Muscle layer of duodenum (tissue), 2 donors: ENCODE data around the gene FRMPD4.

Experiments used
- H3K27ac ChIP-seq: one replicate; pipeline ENCODE4 v1.7.0; 2013; ENCODE audit warnings: mild to moderate bottlenecking, low read length
- H3K27me3 ChIP-seq: one replicate; pipeline ENCODE4 v1.7.0; 2013; ENCODE audit warnings: low read depth, mild to moderate bottlenecking, control low read depth, low read length
- H3K36me3 ChIP-seq, 2 donors: one replicate each; pipeline ENCODE4 v1.7.0; 2013; ENCODE audit warnings: low read length in 2 of 2, control low read depth in 1 of 2, mild to moderate bottlenecking in 1 of 2; ENCODE audit not compliant: insufficient read depth in 2 of 2, control insufficient read depth in 1 of 2
- H3K4me1 ChIP-seq, 2 donors: one replicate each; pipeline ENCODE4 v1.7.0; 2013; ENCODE audit warnings: low read length in 2 of 2, mild to moderate bottlenecking in 2 of 2, control low read depth in 1 of 2, moderate library complexity in 1 of 2; ENCODE audit not compliant: insufficient read depth in 2 of 2, control insufficient read depth in 1 of 2
- H3K4me3 ChIP-seq, 2 donors: one replicate each; pipeline ENCODE4 v1.7.0; 2013; ENCODE audit warnings: low read length in 2 of 2, low read depth in 1 of 2, mild to moderate bottlenecking in 1 of 2
- H3K9me3 ChIP-seq, 2 donors: one replicate each; pipeline ENCODE4 v1.7.0; 2013; ENCODE audit warnings: low read length in 2 of 2, control low read depth in 1 of 2, mild to moderate bottlenecking in 1 of 2; ENCODE audit not compliant: control insufficient read depth in 1 of 2
- donor health status: healthy.

Gene FRMPD4

GRCh38 chrX:12771445-12772069 is 633.3 kb downstream of the FRMPD4 start:
- Histone ChIP-seq H3K9me3 (no peaks in the 10 kb centered on the region), H3K27me3 (no peaks in the 10 kb centered on the region), H3K4me3 (no peak overlapping the region), H3K36me3 (no peaks in the 10 kb centered on the region), H3K27ac (no peak overlapping the region), H3K4me1 (no peaks in the 10 kb centered on the region)
